HepG2 (cell line): Measurements from ENCODE around the gene TLL2. TPM values are rescaled to one million over a fixed set of nuclear protein-coding genes. Genes with fewer than 3 reads are reported as not detected.

Experiments
- ATF1 ChIP-seq: IDR thresholded peaks from 2 replicates; pipeline ENCODE4 v1.6.1; 2016; ENCODE audit warnings: mild to moderate bottlenecking, control low read depth
- FLYWCH1 ChIP-seq: sonication (generic); formaldehyde crosslinking; IDR thresholded peaks from 2 replicates; pipeline ENCODE4 v1.8.1; 2023; ENCODE audit warnings: mild to moderate bottlenecking, missing genetic modification reagents
- HDAC2 ChIP-seq: sonication (generic); formaldehyde crosslinking; IDR thresholded peaks from 2 replicates; pipeline ENCODE4 v1.4.0; 2020; ENCODE audit warnings: missing genetic modification reagents
- HHEX ChIP-seq: IDR thresholded peaks from 2 replicates; pipeline ENCODE4 v1.6.1; 2016; ENCODE audit warnings: control low read depth
- HOXA3 ChIP-seq: sonication (generic); formaldehyde crosslinking; IDR thresholded peaks from 2 replicates; pipeline ENCODE4 v1.5.0; 2020; ENCODE audit warnings: missing genetic modification reagents
- JUNB ChIP-seq: sonication (generic); formaldehyde crosslinking; IDR thresholded peaks from 2 replicates; pipeline ENCODE4 v1.8.0; 2022; ENCODE audit warnings: missing genetic modification reagents, mild to moderate bottlenecking, borderline replicate concordance
- MEF2D ChIP-seq: sonication (generic); formaldehyde crosslinking; IDR thresholded peaks from 2 replicates; pipeline ENCODE4 v1.5.1; 2020; ENCODE audit warnings: mild to moderate bottlenecking, missing genetic modification reagents
- PATZ1 ChIP-seq: sonication (generic); formaldehyde crosslinking; IDR thresholded peaks from 2 replicates; pipeline ENCODE4 v1.4.0; 2020; ENCODE audit warnings: missing genetic modification reagents
- PLSCR1 ChIP-seq: sonication (generic); formaldehyde crosslinking; IDR thresholded peaks from 2 replicates; pipeline ENCODE4 v1.5.0; 2020; ENCODE audit warnings: missing genetic modification reagents, mild to moderate bottlenecking, borderline replicate concordance
- RNF219 ChIP-seq: sonication (generic); formaldehyde crosslinking; IDR thresholded peaks from 2 replicates; pipeline ENCODE4 v1.5.0; 2020; ENCODE audit warnings: mild to moderate bottlenecking, missing genetic modification reagents
- SOX13 ChIP-seq, 3 experiments: fragments of 450-650 bp in 1 of 3; sonication (generic) in 1 of 3; formaldehyde crosslinking in 1 of 3; IDR thresholded peaks in 2 of 3; conservative IDR thresholded peaks in 1 of 3; 2 replicates each; pipeline versions ENCODE4 v1.5.0 to v1.6.1; 2016 to 2020; ENCODE audit warnings: antibody characterized with exemption in 1 of 3, mild to moderate bottlenecking in 1 of 3, missing compliant biosample characterization in 1 of 3, missing genetic modification reagents in 1 of 3, moderate library complexity in 1 of 3
- TFDP2 ChIP-seq: sonication (generic); formaldehyde crosslinking; IDR thresholded peaks from 2 replicates; pipeline ENCODE4 v1.4.0; 2020; ENCODE audit warnings: missing genetic modification reagents
- ZNF33B ChIP-seq: sonication (generic); formaldehyde crosslinking; IDR thresholded peaks from 2 replicates; pipeline ENCODE4 v1.5.1; 2020; ENCODE audit warnings: mild to moderate bottlenecking, missing genetic modification reagents
- ZNF547 ChIP-seq: sonication (generic); formaldehyde crosslinking; IDR thresholded peaks from 2 replicates; pipeline ENCODE4 v1.5.1; 2020; ENCODE audit warnings: mild to moderate bottlenecking, missing genetic modification reagents
- ZNF564 ChIP-seq: sonication (generic); formaldehyde crosslinking; IDR thresholded peaks from 2 replicates; pipeline ENCODE4 v1.8.1; 2023; ENCODE audit warnings: mild to moderate bottlenecking, missing genetic modification reagents
- ZNF574 ChIP-seq: sonication (generic); formaldehyde crosslinking; IDR thresholded peaks from 2 replicates; pipeline ENCODE4 v1.4.0; 2020; ENCODE audit warnings: missing genetic modification reagents
- ZNF7 ChIP-seq: IDR thresholded peaks from 2 replicates; pipeline ENCODE4 v1.6.1; 2016; ENCODE audit warnings: missing biosample characterization, missing genetic modification reagents
- ZNF747 ChIP-seq: sonication (generic); formaldehyde crosslinking; IDR thresholded peaks from 2 replicates; pipeline ENCODE4 v1.8.1; 2023; ENCODE audit warnings: missing genetic modification reagents, mild to moderate bottlenecking, borderline replicate concordance
- polyA plus RNA-seq, 8 experiments: library from polyadenylated mRNA; depleted of rRNA in 3 of 8; stranded (reverse) in 7 of 8; unstranded in 1 of 8; fragments of >200 nt; fragmentation: Illumina TruSeq in 4 of 8; extraction: Trizol in 4 of 8; gene quantifications; 2 replicates each; pipeline versions ENCODE4 v1.2.1 to v1.2.3, GENCODE V29; 2011 to 2016; ENCODE audit warnings: low read depth in 4 of 8, missing spikeins in 1 of 8, mixed read lengths in 1 of 8; ENCODE audit not compliant: insufficient read depth in 1 of 8
- total RNA-seq, 5 experiments: library from RNA; depleted of rRNA; stranded (reverse); fragments of >200 nt; fragmentation: Illumina TruSeq; extraction: Trizol; gene quantifications; 2 replicates each; pipeline ENCODE4 v1.2.3, GENCODE V29; 2016; ENCODE audit warnings: low read depth in 1 of 5

Gene TLL2
- total and polyA plus RNA-seq, 2 of the 13 experiments (the other 11 are each of a cell fraction or from before 2014, with no cell fraction given), result 0.09 TPM; not detected in 1

GRCh38 chr10:96513698-96514561, at the start of gene TLL2 (continued):
- no peak for TF ChIP-seq PATZ1 (CRISPR knock-in tag)
- peak; percentile 62 for TF ChIP-seq TFDP2
- no peak for TF ChIP-seq PLSCR1 (CRISPR knock-in tag)
- no peak for TF ChIP-seq RNF219 (CRISPR knock-in tag)
- no peak; the same call in 1 of the 2 replicates for TF ChIP-seq HOXA3 (CRISPR knock-in tag)
- no peak for TF ChIP-seq FLYWCH1 (CRISPR knock-in tag)
- no peak for TF ChIP-seq JUNB (CRISPR knock-in tag)
- no peak for TF ChIP-seq ZNF547 (CRISPR knock-in tag)
- TF ChIP-seq SOX13 (IDR thresholded peaks at IDR 0.05), result no peak
- TF ChIP-seq SOX13 (CRISPR knock-in tag; conservative IDR thresholded peaks at IDR 0.05 in 1 of 2, IDR thresholded peaks at IDR 0.05 in 1 of 2), result no peak; a peak in 1 of 4 replicates
- no peak for TF ChIP-seq ZNF7 (CRISPR knock-in tag)
- no peak for TF ChIP-seq MEF2D
- no peak for TF ChIP-seq ZNF747 (CRISPR knock-in tag)
- peak; percentile 39 for TF ChIP-seq HDAC2
- TF ChIP-seq ZNF574 (CRISPR knock-in tag), result peak; percentile 88
- peak; percentile 27; the same call in 1 of the 2 replicates for TF ChIP-seq ZNF564 (CRISPR knock-in tag)
- TF ChIP-seq HHEX (CRISPR knock-in tag), result no peak
- TF ChIP-seq ZNF33B (CRISPR knock-in tag), result no peak
- no peak for TF ChIP-seq ATF1 (CRISPR knock-in tag)
